Adrenal gland (tissue), 5 donors: ENCODE results near the gene SRGAP3.

Experiments
- POLR2A ChIP-seq, 2 donors: fragments of 450-650 bp; IDR thresholded peaks; one replicate each; pipeline ENCODE4 v1.6.1; 2017; ENCODE audit warnings: antibody characterized with exemption in 2 of 2, mild to moderate bottlenecking in 2 of 2, moderate library complexity in 1 of 2
- TF ChIP-seq, protein P1 (sequence below), 6 experiments: fragments of 450-650 bp in 4 of 6; fragments of 200-600 bp in 2 of 6; sonication (generic) in 1 of 6; IDR thresholded peaks; 1 replicate in 5 of 6; 2 replicates in 1 of 6; pipeline versions ENCODE4 v1.5.1 to v1.8.0; 2016 to 2021; ENCODE audit warnings: antibody characterized with exemption in 6 of 6, mild to moderate bottlenecking in 2 of 6, moderate library complexity in 1 of 6
- donor health status: DM: no; HTN: no; CAD: no.

DNA sequence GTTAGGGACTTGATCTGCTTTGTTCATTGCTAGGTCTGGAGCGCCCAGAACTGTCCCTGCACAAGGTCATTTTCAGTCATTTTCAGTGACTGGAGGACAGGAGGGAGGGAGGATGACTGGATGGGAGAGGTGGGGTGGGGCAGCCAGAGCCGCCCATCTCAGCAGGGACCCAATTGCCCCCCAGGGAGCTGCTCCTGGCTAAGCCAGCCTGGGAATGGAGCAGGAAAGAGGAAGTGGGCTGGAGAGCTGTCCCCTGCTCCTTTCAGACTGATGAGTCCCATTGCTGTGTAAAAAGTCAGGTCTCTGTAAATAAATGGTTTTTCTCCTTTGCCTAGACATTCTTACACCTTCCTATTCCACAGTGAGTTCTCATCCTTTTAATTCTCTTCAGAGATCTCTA is 187.8 kb downstream of the SRGAP3 start:
- TF ChIP-seq POLR2A (IDR thresholded peaks at IDR 0.05): no peak
- TF ChIP-seq, protein P1, sequence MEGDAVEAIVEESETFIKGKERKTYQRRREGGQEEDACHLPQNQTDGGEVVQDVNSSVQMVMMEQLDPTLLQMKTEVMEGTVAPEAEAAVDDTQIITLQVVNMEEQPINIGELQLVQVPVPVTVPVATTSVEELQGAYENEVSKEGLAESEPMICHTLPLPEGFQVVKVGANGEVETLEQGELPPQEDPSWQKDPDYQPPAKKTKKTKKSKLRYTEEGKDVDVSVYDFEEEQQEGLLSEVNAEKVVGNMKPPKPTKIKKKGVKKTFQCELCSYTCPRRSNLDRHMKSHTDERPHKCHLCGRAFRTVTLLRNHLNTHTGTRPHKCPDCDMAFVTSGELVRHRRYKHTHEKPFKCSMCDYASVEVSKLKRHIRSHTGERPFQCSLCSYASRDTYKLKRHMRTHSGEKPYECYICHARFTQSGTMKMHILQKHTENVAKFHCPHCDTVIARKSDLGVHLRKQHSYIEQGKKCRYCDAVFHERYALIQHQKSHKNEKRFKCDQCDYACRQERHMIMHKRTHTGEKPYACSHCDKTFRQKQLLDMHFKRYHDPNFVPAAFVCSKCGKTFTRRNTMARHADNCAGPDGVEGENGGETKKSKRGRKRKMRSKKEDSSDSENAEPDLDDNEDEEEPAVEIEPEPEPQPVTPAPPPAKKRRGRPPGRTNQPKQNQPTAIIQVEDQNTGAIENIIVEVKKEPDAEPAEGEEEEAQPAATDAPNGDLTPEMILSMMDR (IDR thresholded peaks at IDR 0.05): no peak
